Rectal smooth muscle tissue (tissue), 1 donor: Measurements from ENCODE around the gene CDKN1A.

Experiments used
- H3K27ac ChIP-seq: one replicate; pipeline ENCODE4 v1.7.0; 2013; ENCODE audit warnings: low read depth, low read length, inconsistent platforms
- H3K27me3 ChIP-seq: one replicate; pipeline ENCODE4 v1.7.0; 2013; ENCODE audit warnings: low read length; ENCODE audit not compliant: control insufficient read depth, insufficient read depth
- H3K36me3 ChIP-seq: one replicate; pipeline ENCODE4 v1.7.0; 2013; ENCODE audit warnings: low read length; ENCODE audit not compliant: control insufficient read depth, insufficient read depth
- H3K4me1 ChIP-seq: one replicate; pipeline ENCODE4 v1.7.0; 2013; ENCODE audit warnings: low read length; ENCODE audit not compliant: control insufficient read depth, insufficient read depth
- H3K4me3 ChIP-seq: one replicate; pipeline ENCODE4 v1.7.0; 2013; ENCODE audit warnings: low read length
- H3K9ac ChIP-seq: one replicate; pipeline ENCODE4 v1.7.0; 2013; ENCODE audit warnings: low read length

Gene CDKN1A

GRCh38 chr6:36673882-36674281, 4.6 kb upstream of the CDKN1A start:
- Histone ChIP-seq H3K9ac (no peak overlapping the region), H3K4me1 (peaks cover 11% of the 10 kb centered on the region), H3K36me3 (no peaks in the 10 kb centered on the region), H3K4me3 (no peak overlapping the region), H3K27me3 (no peaks in the 10 kb centered on the region), H3K27ac (no peak overlapping the region)

- no peak overlapping the region for H3K4me3 ChIP-seq
- no peak overlapping the region for H3K9ac ChIP-seq
- H3K36me3 ChIP-seq = no peaks in the 10 kb centered on the region
- peaks cover 11% of the 10 kb centered on the region for H3K4me1 ChIP-seq
- no peaks in the 10 kb centered on the region for H3K27me3 ChIP-seq
- H3K27ac ChIP-seq = no peak overlapping the region
Measured at GRCh38 chr6:36674942-36675341, 3.6 kb upstream of the CDKN1A start.

- no peak overlapping the region for H3K4me3 ChIP-seq
- no peak overlapping the region for H3K9ac ChIP-seq
- H3K27me3 ChIP-seq = no peaks in the 10 kb centered on the region
- H3K27ac ChIP-seq = peak overlapping the region; percentile 56
- H3K4me1 ChIP-seq = peaks cover 15% of the 10 kb centered on the region
- H3K36me3 ChIP-seq = no peaks in the 10 kb centered on the region
Measured at GRCh38 chr6:36676141-36677058, 2.1 kb upstream of the CDKN1A start.

GRCh38 chr6:36677059-36677749, 1.3 kb upstream of the CDKN1A start:
- H3K36me3 ChIP-seq = no peaks in the 10 kb centered on the region
- H3K4me3 ChIP-seq = no peak overlapping the region
- H3K27ac ChIP-seq = peak overlapping the region; percentile 96
- H3K27me3 ChIP-seq = no peaks in the 10 kb centered on the region
- peaks cover 15% of the 10 kb centered on the region for H3K4me1 ChIP-seq
- peak overlapping the region; percentile 17 for H3K9ac ChIP-seq

- H3K27ac ChIP-seq = peak overlapping the region; percentile 96
- H3K36me3 ChIP-seq = no peaks in the 10 kb centered on the region
- no peaks in the 10 kb centered on the region for H3K27me3 ChIP-seq
- H3K4me1 ChIP-seq = peaks cover 18% of the 10 kb centered on the region
- peak overlapping the region; percentile 94 for H3K4me3 ChIP-seq
- H3K9ac ChIP-seq = peak overlapping the region; percentile 17
Measured at GRCh38 chr6:36677753-36678487, 594 bp upstream of the CDKN1A start.

GRCh38 chr6:36679043-36679833, 724 bp downstream of the CDKN1A start:
- Histone ChIP-seq H3K4me1 (peaks cover 18% of the 10 kb centered on the region), H3K27me3 (no peaks in the 10 kb centered on the region), H3K36me3 (peaks cover 8% of the 10 kb centered on the region), H3K4me3 (peak overlapping the region; percentile 94), H3K9ac (peak overlapping the region; percentile 96), H3K27ac (peak overlapping the region; percentile 96)

GRCh38 chr6:36682328-36683144, 4.0 kb downstream of the CDKN1A start:
- H3K4me3 ChIP-seq = no peak overlapping the region
- no peak overlapping the region for H3K9ac ChIP-seq
- H3K27me3 ChIP-seq = no peaks in the 10 kb centered on the region
- peaks cover 24% of the 10 kb centered on the region for H3K36me3 ChIP-seq
- no peak overlapping the region for H3K27ac ChIP-seq
- H3K4me1 ChIP-seq = peaks cover 17% of the 10 kb centered on the region

GRCh38 chr6:36683145-36683655, 4.7 kb downstream of the CDKN1A start:
- Histone ChIP-seq H3K9ac (no peak overlapping the region), H3K4me1 (peaks cover 11% of the 10 kb centered on the region), H3K27me3 (no peaks in the 10 kb centered on the region), H3K27ac (no peak overlapping the region), H3K36me3 (peaks cover 24% of the 10 kb centered on the region), H3K4me3 (no peak overlapping the region)

GRCh38 chr6:36683656-36684446, 5.3 kb downstream of the CDKN1A start:
- Histone ChIP-seq H3K4me3 (no peak overlapping the region), H3K36me3 (peaks cover 24% of the 10 kb centered on the region), H3K4me1 (peaks cover 7% of the 10 kb centered on the region), H3K27me3 (no peaks in the 10 kb centered on the region), H3K27ac (no peak overlapping the region), H3K9ac (no peak overlapping the region)

- Histone ChIP-seq H3K4me3 (no peak overlapping the region), H3K4me1 (peaks cover 7% of the 10 kb centered on the region), H3K27me3 (no peaks in the 10 kb centered on the region), H3K36me3 (peaks cover 24% of the 10 kb centered on the region), H3K27ac (no peak overlapping the region), H3K9ac (no peak overlapping the region)
Measured at GRCh38 chr6:36684447-36684812, 5.9 kb downstream of the CDKN1A start.
